HS-5 (cell line): ENCODE measurements around the gene PRRT3.

Experiments
- DNase-seq: peaks from one replicate; pipeline ENCODE4 v3.0.0-alpha.2; 2012; ENCODE audit warnings: low read depth

PRRT3 gene

DNA sequence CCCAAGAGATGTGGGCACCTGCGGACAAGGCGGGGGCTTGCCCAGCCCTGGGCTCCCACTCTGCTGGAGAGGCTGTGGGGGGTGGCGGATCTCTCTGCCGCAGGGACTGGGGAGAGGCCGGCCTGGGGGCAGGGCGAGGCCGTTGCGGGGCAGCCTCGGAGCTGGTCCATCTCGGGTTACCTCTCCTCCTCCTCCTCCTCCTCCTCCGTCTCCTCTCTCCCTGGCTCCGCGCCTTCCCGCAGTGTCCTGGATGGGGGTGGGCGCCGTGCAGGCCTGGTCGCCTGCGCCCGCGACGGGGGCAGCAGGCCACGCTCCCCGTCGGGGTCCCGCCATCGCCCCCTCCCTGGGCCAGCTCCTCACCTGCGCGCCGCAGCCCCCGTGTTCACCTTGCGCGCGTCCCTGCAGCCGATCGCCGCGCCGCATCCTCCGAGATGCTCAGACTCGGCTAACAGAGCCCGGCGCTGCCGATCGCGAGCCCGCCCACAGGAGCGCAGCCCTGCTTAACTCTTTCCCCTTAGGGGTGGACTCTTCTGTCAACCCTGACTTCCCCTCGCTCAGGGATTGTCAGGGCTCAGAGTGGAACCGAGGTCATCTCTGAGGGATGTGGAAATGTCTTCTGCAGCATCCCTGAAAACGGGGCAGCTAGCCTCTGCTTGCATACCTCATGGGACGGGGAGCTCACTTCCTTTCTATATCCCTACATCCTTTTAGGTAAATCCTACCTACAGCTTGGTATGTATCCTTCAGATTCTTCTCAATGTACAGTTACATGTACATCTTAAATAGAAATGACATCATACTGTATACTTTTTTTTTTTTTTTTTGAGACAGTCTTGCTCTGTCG is at the start of gene PRRT3:
TSS of gene PRRT3 (minus strand) at position 447 of the 844 bp plus-strand sequence. CDS start 2,293 bp downstream, outside the sequence.
- DNase-seq = no peak

DNA sequence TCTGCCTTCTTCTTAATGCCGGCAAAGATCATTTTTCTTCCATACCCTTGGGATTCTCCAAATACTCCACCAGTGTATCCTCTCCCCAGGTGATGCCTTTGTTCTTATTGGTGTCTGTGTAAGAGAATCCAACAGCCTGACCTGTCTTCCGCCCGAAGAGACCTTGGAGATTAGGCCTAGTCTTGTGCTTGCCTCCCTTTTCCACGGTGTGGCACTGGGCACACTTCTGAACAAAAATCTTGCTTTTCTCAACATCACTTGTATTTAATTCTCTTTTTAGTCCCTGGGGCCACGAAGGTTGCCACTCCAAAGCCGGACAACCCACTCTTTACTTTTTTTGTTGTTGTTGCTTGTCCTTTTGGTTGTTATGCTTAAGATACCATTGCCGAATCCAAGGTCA is 48.5 kb upstream of the PRRT3 start:
- DNase-seq = no peak

DNA sequence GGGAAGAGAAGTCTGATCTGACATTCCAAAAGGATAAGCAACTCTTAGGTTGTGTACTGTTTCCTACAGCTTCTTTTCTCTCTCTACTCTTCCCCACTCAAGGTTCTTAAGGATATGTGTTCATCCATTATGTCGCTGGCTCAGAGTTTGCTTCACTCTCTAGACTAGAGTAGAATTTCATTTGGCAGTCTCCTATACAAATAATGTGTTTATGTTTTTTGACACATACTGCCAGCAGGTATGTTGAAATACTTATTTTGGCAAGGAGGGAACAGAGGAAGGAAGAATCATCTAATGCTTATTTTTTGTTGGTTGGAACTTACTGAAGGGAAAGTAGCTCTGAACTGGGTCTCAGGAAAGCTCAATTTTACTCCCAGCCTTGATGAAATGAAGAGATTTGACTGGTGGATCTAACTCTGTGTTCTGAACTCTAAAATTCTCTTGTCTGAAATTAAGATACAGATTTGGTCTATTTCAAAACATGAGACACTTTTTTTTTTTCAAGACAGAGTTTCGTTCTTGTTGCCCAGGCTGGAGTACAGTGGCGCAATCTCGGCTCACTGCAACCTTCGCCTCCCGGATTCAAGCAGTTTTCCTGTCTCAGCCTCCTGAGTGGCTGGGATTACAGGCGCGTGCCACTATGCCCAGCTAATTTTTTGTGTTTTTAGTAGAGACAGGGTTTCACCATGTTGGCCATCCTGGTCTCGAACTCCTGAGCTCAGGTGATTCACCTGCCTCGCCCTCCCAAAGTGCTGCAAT is 42.1 kb upstream of the PRRT3 start:
- no peak for DNase-seq

DNA sequence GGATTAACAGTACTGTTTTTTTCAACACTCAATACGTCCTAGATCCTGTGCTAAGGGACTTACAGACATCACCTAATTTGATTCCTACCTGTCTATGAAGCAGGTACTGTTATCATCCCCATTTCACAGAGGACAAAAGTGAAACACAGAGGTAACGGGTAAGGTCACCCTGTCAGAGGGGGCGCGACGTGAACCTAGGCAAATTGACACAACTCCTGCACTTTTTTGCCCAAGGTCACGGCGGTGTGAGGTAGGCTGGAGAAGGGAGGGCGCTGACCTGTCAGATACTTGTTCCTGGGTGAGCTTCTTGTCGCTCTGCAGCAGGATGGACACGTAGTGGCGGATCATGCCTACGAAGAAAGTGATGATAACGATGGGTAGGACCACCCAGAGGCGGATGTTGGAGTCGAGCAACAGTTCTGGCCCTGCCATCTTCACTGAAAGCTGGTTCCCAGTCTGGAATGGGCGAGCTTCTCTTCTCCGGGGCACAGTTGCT is 34.1 kb upstream of the PRRT3 start:
- no peak for DNase-seq

DNA sequence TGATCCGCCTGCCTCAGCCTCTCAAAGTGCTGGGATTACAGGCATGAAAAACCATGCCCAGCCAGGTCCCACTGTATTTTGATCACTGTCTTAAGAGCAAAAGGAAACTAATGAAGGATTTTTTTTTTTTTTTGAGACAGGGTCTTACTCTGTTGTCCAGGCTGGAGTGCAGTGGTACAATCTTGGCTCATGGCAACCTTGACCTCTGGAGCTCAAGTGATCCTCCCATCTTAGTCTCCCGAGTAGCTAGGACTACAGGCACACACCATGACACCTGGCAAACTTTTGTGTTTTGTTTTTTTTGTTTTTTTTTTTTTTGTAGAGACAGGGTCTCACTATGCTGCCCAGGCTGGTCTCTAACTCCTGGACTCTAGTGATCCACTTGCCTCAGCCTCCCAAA is 28.0 kb upstream of the PRRT3 start:
- no peak for DNase-seq

DNA sequence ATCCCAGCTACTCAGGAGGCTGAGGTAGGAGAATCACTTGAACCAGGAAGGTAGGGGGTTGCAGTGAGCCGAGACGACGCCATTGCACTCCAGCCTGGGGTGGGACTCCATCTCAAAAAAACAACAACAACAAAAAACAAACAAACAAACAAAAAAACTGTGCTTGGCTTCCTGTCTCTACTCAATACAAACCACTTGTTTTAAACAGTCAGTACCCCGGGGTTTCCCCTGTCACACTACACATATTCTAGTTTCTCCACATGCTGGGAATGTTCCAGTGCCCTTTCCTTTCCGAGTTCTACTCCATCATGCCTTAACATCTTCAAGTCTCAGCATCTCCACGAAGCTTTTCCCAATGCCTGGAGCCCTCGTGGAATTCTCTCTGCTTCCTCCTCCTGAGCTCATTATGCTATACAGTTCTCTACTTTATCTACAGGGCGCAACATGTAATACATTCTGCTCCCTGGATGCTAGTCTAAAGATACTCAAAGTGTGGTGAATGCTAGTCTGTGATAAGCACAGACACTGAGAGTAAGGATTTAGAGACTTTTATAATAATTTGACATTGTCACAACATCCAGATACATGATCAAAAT is 26.6 kb upstream of the PRRT3 start:
- no peak for DNase-seq

DNA sequence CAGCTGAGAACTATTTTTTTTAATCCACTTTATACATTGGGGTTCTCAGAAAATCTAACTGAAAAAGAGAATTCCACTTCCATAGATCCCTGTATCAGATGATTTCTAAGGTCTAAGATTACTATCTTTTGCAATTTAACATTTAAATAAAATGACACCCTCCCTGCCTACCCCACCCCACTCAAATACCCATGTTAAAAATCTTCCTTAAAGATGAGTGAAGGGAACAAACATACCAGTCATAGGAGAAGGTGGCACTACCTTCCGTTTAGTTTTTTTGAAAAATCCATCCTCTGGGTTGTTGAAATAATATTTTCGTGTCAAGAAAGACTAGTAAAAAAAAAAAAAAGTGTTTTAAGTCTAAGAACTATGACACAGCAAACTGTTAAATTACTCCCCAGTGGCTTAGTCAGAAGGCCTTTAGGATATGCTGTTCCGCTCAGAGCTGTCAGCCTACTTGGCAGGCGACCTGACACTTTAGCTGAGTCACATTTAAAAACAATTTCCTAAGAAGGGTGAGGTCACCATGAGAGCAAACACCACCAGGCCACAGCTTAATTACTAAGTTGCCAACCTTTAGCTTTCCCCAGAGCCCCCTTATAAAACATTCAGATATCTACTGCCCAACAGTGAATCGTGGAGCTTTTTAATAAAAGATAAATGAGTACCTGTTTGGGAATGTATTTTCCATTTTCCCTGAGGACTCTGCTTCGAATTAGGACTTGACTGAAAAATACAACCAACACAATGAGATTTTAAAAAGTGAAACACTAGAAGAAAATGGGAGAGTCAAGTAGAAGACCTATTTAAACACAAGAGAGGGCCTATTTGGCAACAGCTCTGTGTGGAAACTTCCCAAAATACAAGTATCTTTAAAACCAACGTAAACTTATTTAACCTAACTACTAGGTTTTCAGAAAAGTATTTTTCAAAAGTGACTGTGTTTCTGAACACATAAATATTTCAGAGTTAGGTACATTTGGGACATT is 24.8 kb upstream of the PRRT3 start:
- DNase-seq = peak; percentile 97

DNA sequence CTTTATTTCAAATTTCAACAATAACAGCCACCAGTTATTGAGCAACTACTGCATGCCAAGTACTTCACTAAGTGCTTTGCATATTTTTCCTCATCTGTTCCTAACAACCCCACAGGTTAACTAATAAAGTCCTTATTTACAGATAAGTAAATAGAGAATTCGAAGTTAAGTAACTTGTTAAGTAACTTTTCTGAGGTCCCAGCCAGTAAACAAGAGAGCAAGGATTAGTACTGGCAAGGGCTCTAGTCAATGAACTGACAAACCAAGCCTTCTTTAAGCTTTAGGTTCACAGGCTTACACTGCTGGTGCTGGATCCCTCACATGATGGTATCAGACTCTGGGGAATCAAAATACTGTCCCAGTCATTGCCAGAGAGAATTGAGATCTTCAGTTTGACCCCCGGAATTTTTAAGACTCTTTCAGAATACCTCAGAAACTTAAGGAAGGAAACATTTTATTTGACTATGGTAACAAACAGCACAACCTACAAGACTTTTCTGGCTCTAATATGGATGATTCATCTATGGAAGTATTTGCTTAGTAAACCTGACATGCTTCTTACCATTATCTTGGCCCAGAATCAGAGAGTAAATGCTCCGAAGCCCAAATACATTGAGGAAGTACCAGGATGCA is 17.9 kb upstream of the PRRT3 start:
- DNase-seq = peak; percentile 58

DNA sequence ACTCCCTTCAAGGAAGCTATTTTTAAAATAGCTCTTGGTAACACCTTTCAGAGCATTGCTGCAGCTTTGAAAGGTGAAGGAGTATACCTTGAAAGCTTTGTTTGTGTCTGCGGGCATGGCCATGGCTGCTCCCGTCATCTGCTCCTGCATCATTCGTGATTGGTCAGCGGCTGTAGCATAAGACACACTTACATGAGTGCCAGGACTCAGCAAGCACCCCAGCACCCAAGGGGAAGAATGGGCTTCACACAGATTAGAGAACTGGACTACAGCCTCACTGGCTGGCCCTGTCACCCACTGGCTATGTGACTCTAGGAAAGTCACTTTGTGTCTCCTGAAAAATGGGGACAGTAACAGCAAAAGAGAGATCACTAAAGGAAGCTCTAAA is 17.4 kb upstream of the PRRT3 start:
- no peak for DNase-seq

DNA sequence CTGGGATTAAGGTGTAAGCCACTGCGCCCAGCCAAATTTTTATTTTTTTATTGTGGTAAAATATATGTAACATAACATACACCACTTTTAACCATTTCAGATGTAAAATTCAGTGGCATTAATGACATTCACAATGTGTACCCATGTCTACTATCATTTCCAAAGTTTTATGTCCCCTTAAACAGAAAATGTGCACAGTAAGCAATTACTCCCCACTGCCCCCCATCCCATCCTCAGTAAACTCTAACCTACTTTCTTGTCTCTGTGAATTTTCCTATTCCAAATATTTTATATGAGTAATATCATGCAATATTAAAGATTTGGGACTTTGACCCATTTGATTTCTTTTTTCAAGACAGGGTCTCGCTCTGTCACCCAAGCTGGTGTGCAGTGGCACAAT is 14.6 kb upstream of the PRRT3 start:
- no peak for DNase-seq

DNA sequence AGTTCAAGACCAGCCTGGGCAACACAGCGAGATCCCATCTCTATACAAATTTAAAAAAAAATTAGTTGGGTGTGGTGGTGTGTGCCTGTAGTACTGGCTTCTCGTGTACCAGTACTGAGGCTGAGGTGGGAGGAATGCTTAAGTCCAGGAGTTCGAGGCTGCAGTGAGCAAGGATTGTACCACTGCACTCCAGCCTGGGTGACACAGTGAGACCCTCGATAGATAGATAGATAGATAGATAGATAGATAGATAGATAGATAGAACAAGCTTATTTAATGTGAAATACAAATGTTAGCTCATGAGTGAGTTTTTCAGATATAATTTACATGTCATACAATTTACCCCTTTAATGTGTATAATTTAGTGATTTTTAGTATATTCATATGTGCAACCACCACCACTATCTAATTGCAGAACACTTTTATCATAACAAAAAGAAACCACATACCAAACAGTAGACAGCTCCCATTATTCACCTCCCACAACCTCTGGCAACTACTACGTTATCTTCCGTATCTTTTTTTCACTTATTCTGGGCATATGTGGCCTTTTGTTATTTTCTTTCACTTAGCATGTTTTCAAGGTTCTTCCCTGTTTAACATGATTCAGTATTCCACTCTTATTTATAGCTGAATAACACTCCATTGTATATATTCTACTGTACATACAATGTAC is 13.1 kb upstream of the PRRT3 start:
- DNase-seq = no peak

DNA sequence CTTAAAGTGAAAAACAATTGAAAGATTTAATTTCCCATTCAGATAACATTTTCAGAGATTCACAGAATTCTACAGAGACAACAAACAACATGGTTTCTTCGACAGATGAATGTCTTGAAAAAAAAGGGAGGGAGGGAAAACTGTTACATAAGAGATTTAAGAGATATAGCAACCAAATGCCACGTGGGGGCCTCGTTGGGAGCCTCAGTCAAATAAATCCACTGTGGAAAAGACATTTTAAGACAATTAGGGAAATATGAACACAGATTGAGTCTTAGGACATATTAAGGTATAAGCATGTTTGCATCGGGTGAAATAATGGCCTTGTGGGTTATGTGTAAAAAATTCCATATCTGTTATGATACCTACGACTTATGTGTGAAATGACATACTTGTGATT is 5.0 kb upstream of the PRRT3 start:
- DNase-seq = no peak

DNA sequence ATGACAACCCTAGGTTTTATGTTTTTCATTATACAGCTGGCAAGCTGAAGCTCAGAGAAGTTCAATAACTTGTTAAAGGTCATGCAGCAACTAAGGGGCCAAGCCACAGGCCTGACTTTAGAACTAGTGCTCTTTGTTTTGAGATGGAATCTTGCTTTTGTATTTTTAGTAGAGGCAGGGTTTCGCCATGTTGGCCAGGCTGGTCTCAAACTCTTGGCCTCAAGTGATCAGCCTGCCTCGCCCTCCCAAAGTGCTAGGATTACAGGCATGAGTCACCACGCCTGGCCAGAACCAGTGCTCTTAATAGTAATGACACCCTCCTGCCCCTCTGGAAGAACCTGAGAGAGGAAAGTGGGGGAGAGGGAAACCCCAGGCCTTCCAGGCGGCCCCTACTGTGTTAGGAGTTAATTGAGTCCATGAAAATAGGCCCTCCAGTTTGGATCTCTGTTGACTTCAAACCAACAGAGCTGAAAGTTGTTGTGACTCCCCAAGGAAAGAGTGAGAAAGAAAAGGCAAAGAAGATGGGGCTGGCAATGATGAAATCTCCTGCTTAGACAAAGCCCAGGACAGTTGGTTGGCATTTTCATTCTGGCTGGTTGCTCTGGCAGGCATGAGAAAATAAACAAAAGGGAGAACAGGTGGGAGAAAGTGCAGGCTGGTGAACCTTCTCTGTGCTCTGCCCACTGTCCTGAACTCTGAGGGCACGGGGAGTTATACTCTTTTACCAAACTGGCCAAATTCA is 3.6 kb upstream of the PRRT3 start:
- no peak for DNase-seq

DNA sequence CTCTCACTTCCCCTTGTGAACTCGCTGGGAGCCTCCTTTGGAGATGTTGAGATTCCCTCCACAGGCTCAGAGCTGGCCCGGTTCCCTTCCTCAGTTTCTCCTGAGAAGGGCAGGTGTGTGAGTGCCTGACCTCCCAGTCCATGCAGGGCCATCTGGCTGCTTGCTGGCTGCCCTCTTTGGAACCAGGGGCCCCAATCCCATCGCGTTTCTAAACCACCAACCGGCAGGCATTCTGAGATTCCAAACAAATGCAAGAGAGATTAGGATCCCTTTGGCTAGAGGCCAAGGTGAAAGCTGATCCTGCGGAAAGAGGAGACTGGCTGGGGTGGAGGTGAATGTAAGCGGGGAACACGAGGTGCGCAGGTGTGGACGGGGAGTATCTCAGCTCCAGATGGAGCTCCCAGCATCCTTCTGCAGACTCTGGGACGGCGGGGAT is 2.9 kb upstream of the PRRT3 start:
- DNase-seq = no peak

DNA sequence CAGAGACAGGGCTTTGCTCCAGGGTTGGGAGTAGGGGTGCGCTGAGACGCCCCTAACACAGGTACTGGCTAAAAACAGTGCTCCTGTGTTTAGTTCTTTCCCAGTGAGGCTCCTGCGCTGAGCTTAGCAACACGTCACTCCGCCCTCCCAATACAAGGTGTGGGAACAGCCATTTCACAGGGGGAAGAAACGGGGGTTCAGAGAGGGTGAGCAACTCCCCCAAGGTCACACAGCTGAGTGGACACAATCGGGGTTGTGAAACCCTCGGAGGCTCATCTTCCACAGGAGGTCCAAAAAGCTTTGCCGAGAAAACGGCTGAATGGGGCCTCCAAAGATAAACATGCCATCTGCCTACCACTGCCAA is 628 bp downstream of the PRRT3 start:
- no peak for DNase-seq

DNA sequence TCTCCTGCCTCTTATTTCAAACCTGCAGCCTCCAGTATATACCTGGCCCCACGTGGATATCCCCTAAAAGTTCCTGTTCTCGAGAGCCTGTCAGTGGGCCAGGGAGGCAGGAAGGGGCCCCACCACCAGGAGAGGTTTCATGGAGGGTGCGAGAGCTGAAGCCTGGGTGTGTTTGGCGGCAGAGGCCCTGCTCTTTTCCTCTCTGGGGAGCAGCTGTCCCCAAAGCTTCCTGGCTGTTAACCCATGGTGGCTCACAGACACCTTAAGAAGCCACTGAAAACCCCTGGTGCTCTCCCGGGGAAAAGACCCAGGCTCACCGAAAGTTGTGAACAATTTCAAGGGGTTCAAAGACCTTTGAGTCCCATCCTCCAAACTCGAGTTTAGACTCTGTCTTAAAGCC is 1.1 kb downstream of the PRRT3 start:
- DNase-seq = no peak

DNA sequence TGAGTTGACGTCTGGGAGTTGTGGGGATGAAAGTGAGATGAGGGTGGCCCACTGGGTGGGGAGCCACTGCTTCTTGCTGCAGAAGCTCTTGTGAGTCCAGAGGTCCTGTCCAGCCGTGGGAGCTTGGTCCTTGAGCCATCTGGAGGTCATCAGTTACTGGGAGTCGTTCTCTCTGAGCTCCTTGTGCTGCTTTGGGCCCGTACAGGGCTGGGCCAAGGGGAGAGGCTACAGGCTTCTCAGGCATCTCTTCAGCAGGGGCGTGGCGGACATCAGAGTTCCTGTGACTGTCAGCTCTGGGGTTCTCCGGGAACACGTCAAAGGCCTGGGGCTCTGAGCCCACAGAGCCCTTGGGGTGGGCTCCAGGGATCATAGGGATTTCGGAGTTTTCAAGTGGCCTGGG is 2.6 kb downstream of the PRRT3 start:
- no peak for DNase-seq

DNA sequence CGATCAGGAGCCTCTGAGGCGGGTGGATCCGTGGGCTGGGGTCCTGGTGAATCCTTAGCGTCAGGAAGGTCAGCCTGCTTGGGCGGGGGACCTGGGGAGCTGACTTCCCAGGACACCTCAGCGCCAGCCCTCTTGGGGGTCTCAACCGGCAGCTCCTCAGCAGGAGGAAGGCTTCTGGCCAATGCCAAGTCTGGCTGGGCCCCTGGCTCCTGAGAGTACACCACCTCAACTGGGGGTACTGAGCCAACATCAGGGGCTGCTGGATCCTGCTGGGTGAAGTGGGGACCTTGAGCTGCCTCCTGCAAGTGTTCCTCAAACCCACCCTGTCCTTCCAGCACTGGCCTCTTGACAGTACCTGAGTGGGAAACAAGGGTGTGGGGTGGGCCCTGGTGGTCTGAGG is 3.1 kb downstream of the PRRT3 start:
- DNase-seq = no peak

DNA sequence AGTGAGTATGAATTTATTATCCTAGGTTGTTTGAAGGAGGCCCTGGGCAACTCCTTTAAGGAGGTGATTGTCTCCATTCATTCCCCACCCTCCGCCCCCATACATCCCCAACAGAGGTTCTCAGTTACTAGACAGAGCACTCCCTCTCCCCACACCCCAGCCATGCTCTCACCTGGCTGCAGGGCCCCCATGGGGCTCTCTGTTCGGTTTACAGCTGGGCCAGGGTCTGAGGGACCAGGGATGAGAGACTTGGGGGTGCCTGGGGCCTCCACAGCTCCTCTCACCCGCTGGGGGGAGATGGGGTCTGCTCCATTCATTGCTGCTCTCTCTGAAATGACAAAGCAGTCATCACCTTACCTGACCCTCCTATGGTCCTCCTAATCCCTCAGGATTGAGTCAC is 3.6 kb downstream of the PRRT3 start:
- DNase-seq = no peak
